GM12878 (cell line): ENCODE data around the gene MXRA8.

ENCODE experiments used
- BCL11A ChIP-seq: IDR thresholded peaks from 2 replicates; pipeline ENCODE4 v1.6.1; 2011; ENCODE audit warnings: low read depth, low read length
- BCLAF1 ChIP-seq: fragments of 450-650 bp; IDR thresholded peaks from 2 replicates; pipeline ENCODE4 v1.6.1; 2017; ENCODE audit warnings: antibody characterized with exemption, mild to moderate bottlenecking, moderate library complexity
- BRCA1 ChIP-seq: IDR thresholded peaks from 2 replicates; pipeline ENCODE4 v1.6.1; 2011; ENCODE audit warnings: low read depth, low read length, improper control_type of control experiment
- CHD1 ChIP-seq: IDR thresholded peaks from 2 replicates; pipeline ENCODE4 v1.6.1; 2012; ENCODE audit warnings: low read depth, low read length, improper control_type of control experiment
- CREB1 ChIP-seq: IDR thresholded peaks from 2 replicates; pipeline ENCODE4 v1.6.1; 2012; ENCODE audit warnings: low read depth, mild to moderate bottlenecking, inconsistent platforms
- CTCF ChIP-seq, 3 experiments: IDR thresholded peaks in 2 of 3; conservative IDR thresholded peaks in 1 of 3; 2 replicates each; pipeline ENCODE4 v1.5.1; 2011; ENCODE audit warnings: low read depth in 3 of 3, low read length in 3 of 3, mild to moderate bottlenecking in 3 of 3, control low read depth in 2 of 3, moderate library complexity in 2 of 3, inconsistent platforms in 1 of 3, mixed read lengths in 1 of 3; ENCODE audit not compliant: control insufficient read depth in 2 of 3, insufficient read depth in 1 of 3; ENCODE audit errors: extremely low read depth in 1 of 3
- E4F1 ChIP-seq: fragments of 450-650 bp; IDR thresholded peaks from 2 replicates; pipeline ENCODE4 v1.6.1; 2018; ENCODE audit warnings: borderline replicate concordance, mild to moderate bottlenecking; ENCODE audit not compliant: partially characterized antibody
- JUNB ChIP-seq: IDR thresholded peaks from 2 replicates; pipeline ENCODE4 v1.6.1; 2016; ENCODE audit warnings: antibody characterized with exemption, mild to moderate bottlenecking
- POLR2A ChIP-seq: IDR thresholded peaks from 2 replicates; pipeline ENCODE4 v1.6.1; 2011; ENCODE audit warnings: low read depth, mild to moderate bottlenecking, low read length
- SP1 ChIP-seq: IDR thresholded peaks from one replicate; pipeline ENCODE4 v1.6.1; 2011; ENCODE audit warnings: low read depth, low read length
- SRF ChIP-seq, 2 experiments: IDR thresholded peaks; 2 replicates each; pipeline ENCODE4 v1.6.1; 2011; ENCODE audit warnings: low read depth in 2 of 2, low read length in 2 of 2, mild to moderate bottlenecking in 1 of 2, moderate library complexity in 1 of 2
- ZNF274 ChIP-seq: IDR thresholded peaks from one replicate; pipeline ENCODE4 v1.8.0; 2011; ENCODE audit not compliant: insufficient read length, insufficient read depth

- TF ChIP-seq POLR2A = no peak
- TF ChIP-seq BCLAF1 = no peak
- no peak for TF ChIP-seq ZNF274
- no peak for TF ChIP-seq CREB1
- TF ChIP-seq SP1 = no peak
- no peak for TF ChIP-seq CTCF (IDR thresholded peaks at IDR 0.05 in 2 of 3, conservative IDR thresholded peaks at IDR 0.05 in 1 of 3; ENCODE audit: control insufficient read depth in 2 of 3, extremely low read depth in 1 of 3, insufficient read depth in 1 of 3, low read depth in 3 of 3, low read length in 3 of 3)
- no peak for TF ChIP-seq E4F1
- TF ChIP-seq CHD1 = no peak
- no peak for TF ChIP-seq BCL11A
- TF ChIP-seq BRCA1 = no peak
- no peak for TF ChIP-seq SRF (IDR thresholded peaks at IDR 0.05; ENCODE audit: low read depth in 2 of 2, low read length in 2 of 2)
- no peak for TF ChIP-seq JUNB
These were observed 40.4 kb upstream of the MXRA8 start for GRCh38 chr1:1398677-1399186.
